Measurements from ENCODE around the gene TBC1D2B. TPM values are rescaled to one million over a fixed set of nuclear protein-coding genes. Genes with fewer than 3 reads are reported as not detected.

TBC1D2B gene
- total and polyA plus RNA-seq, 4 donors: 8.4 to 119 (median 22.0) TPM

GRCh38 chr15:78012643-78013077 lies 64.9 kb downstream of the TBC1D2B start (continued):
- TF ChIP-seq CTCF (IDR thresholded peaks at IDR 0.05; ENCODE audit: low read depth, low read length, missing input control): no peak

- Histone ChIP-seq H3K27ac (ENCODE audit: low read depth in 1 of 2, low read length in 2 of 2) (peak overlapping the region; percentile 88), H3K4me1 (ENCODE audit: control insufficient read depth in 4 of 4, insufficient read depth in 4 of 4, low read length in 3 of 4) (peaks cover 33 to 90% (median 83%) of the 10 kb centered on the region in 4 donors), H3K9ac (ENCODE audit: low read depth in 1 of 2, low read length in 2 of 2) (peak overlapping the region in 1 of 2 donors; percentile 44), H3K36me3 (ENCODE audit: control insufficient read depth in 4 of 4, insufficient read depth in 3 of 4, low read depth in 1 of 4, low read length in 3 of 4) (peaks cover 4 to 20% (median 9%) of the 10 kb centered on the region in 4 donors), H3K4me3 (ENCODE audit: low read depth in 1 of 3, low read length in 3 of 3) (no peak overlapping the region), H3K27me3 (ENCODE audit: control insufficient read depth in 4 of 4, insufficient read depth in 4 of 4, low read length in 3 of 4) (no peaks in the 10 kb centered on the region), H3K9me3 (ENCODE audit: control insufficient read depth in 4 of 4, low read length in 3 of 4) (no peaks in the 10 kb centered on the region)
- DNase-seq (ENCODE audit: low spot score): no peak
- 41% methylated on average over 4 of the region's 4 CpGs for WGBS
- no peak for TF ChIP-seq HNF4G (IDR thresholded peaks at IDR 0.05)
- peak; percentile 6 for TF ChIP-seq YY1 (IDR thresholded peaks at IDR 0.05)
- peak in 1 of 2 donors; percentile 6 for TF ChIP-seq HNF4A (conservative IDR thresholded peaks at IDR 0.05)
- no peak for TF ChIP-seq REST (IDR thresholded peaks at IDR 0.05)
- TF ChIP-seq MAX (IDR thresholded peaks at IDR 0.05): no peak
- peak in 1 of 2 donors; percentile 24 for TF ChIP-seq RAD21 (IDR thresholded peaks at IDR 0.05)
- TF ChIP-seq SP1 (IDR thresholded peaks at IDR 0.05): peak; percentile 29
These were observed 67.4 kb downstream of the TBC1D2B start for GRCh38 chr15:78010067-78010466.

GRCh38 chr15:78007964-78008886 lies 69.3 kb downstream of the TBC1D2B start:
- H3K9me3 ChIP-seq (ENCODE audit: control insufficient read depth in 4 of 4, low read length in 3 of 4): no peaks in the 10 kb centered on the region
- peaks cover 3 to 23% (median 6%) of the 10 kb centered on the region in 4 donors for H3K36me3 ChIP-seq (ENCODE audit: control insufficient read depth in 4 of 4, insufficient read depth in 3 of 4, low read depth in 1 of 4, low read length in 3 of 4)
- TF ChIP-seq SP1 (IDR thresholded peaks at IDR 0.05): peak; percentile 43
- no peak for TF ChIP-seq NR2F2 (IDR thresholded peaks at IDR 0.05)
- TF ChIP-seq HNF4A (conservative IDR thresholded peaks at IDR 0.05): peak; percentile 10 to 46
- TF ChIP-seq CTCF (IDR thresholded peaks at IDR 0.05; ENCODE audit: low read depth, low read length, missing input control): no peak
- TF ChIP-seq GABPA (IDR thresholded peaks at IDR 0.05 in 1 of 2, conservative IDR thresholded peaks at IDR 0.05 in 1 of 2): no peak
- peak; percentile 49 to 56 for TF ChIP-seq RXRA (IDR thresholded peaks at IDR 0.05)
- TF ChIP-seq ATF3 (IDR thresholded peaks at IDR 0.05): no peak
- no peak for TF ChIP-seq FOXA2 (IDR thresholded peaks at IDR 0.05)
- TF ChIP-seq JUND (IDR thresholded peaks at IDR 0.05): peak in 1 of 2 donors; percentile 53
- TF ChIP-seq HNF4G (IDR thresholded peaks at IDR 0.05): no peak
- no peak for TF ChIP-seq REST (IDR thresholded peaks at IDR 0.05)
- peak; percentile 54 for TF ChIP-seq MAX (IDR thresholded peaks at IDR 0.05)
- peak in 1 of 2 donors; percentile 34 for TF ChIP-seq RAD21 (IDR thresholded peaks at IDR 0.05)
- H3K4me3 ChIP-seq (ENCODE audit: low read depth in 1 of 3, low read length in 3 of 3): no peak overlapping the region
- peak overlapping the region in 1 of 2 donors; percentile 37 for H3K9ac ChIP-seq (ENCODE audit: low read depth in 1 of 2, low read length in 2 of 2)
- WGBS: 61% methylated on average over 17 of the region's 17 CpGs
- H3K27ac ChIP-seq (ENCODE audit: low read depth in 1 of 2, low read length in 2 of 2): peak overlapping the region; percentile 81 to 83
- no peak for DNase-seq (ENCODE audit: low spot score)
- H3K4me1 ChIP-seq (ENCODE audit: control insufficient read depth in 4 of 4, insufficient read depth in 4 of 4, low read length in 3 of 4): peaks cover 34 to 94% (median 88%) of the 10 kb centered on the region in 4 donors
- H3K27me3 ChIP-seq (ENCODE audit: control insufficient read depth in 4 of 4, insufficient read depth in 4 of 4, low read length in 3 of 4): no peaks in the 10 kb centered on the region

Data from liver (tissue), 9 donors.